ENCODE data around the gene SUSD1.

- TF ChIP-seq CTCF (IDR thresholded peaks at IDR 0.05) (no peak), POLR2A (IDR thresholded peaks at IDR 0.05) (no peak)
Measured at GRCh38 chr9:112076814-112077213, 98.3 kb downstream of the SUSD1 start.
